ENCODE measurements around the gene DDX43.

Gene DDX43

GRCh38 chr6:73409395-73409794, 14.8 kb downstream of the DDX43 start:
- TF ChIP-seq CTCF (IDR thresholded peaks at IDR 0.05; ENCODE audit: low read length, missing control alignments), result no peak
- peak; percentile 43 for DNase-seq (ENCODE audit: low read depth)
- no peak overlapping the region for H3K4me3 ChIP-seq (replicated peaks; ENCODE audit: low read depth, low read length)

GRCh38 chr6:73413102-73413501, 18.5 kb downstream of the DDX43 start:
- no peak for TF ChIP-seq CTCF (IDR thresholded peaks at IDR 0.05; ENCODE audit: low read length, missing control alignments)
- DNase-seq (ENCODE audit: low read depth), result no peak
- no peak overlapping the region for H3K4me3 ChIP-seq (replicated peaks; ENCODE audit: low read depth, low read length)

GRCh38 chr6:73418081-73418741, 23.6 kb downstream of the DDX43 start:
- TF ChIP-seq CTCF (IDR thresholded peaks at IDR 0.05; ENCODE audit: low read length, missing control alignments), result no peak
- DNase-seq (ENCODE audit: low read depth), result no peak

GRCh38 chr6:73421534-73421933, 26.9 kb downstream of the DDX43 start:
- no peak for TF ChIP-seq CTCF (IDR thresholded peaks at IDR 0.05; ENCODE audit: low read length, missing control alignments)
- DNase-seq (ENCODE audit: low read depth), result no peak
- H3K4me3 ChIP-seq (replicated peaks; ENCODE audit: low read depth, low read length), result no peak overlapping the region

More at GRCh38 chr6:73418081-73418741, 23.6 kb downstream of the DDX43 start:
- no peak overlapping the region for H3K4me3 ChIP-seq (replicated peaks; ENCODE audit: low read depth, low read length)

DNA sequence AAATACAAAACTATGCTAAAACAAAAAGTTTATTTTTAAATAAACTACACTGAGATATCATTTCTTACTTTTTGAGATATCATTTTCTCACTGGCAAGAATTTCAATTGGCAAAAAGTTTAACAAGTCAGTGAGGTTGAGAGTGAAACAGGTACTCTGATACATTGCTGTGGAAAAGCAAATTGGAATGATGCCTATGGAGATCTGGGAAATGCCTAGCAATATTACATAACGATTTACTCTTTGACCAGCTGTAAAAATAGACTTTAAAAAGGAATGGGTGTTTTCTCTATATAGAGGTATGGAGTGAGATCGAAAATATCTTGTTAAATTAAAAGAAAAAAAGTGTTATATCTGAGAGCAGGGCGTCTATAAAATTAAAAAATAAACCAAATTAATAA, 40.6 kb downstream of the DDX43 start:
- DNase-seq (ENCODE audit: low read depth), result no peak
- no peak for TF ChIP-seq CTCF (IDR thresholded peaks at IDR 0.05; ENCODE audit: low read length, missing control alignments)
- no peak overlapping the region for H3K4me3 ChIP-seq (replicated peaks; ENCODE audit: low read depth, low read length)

GRCh38 chr6:73443555-73443954, 48.9 kb downstream of the DDX43 start:
- TF ChIP-seq CTCF (IDR thresholded peaks at IDR 0.05; ENCODE audit: low read length, missing control alignments), result no peak
- no peak for DNase-seq (ENCODE audit: low read depth)
- no peak overlapping the region for H3K4me3 ChIP-seq (replicated peaks; ENCODE audit: low read depth, low read length)

All from fibroblast of pulmonary artery (primary cell).